ENCODE measurements around the gene NXN.

Gene NXN

DNA sequence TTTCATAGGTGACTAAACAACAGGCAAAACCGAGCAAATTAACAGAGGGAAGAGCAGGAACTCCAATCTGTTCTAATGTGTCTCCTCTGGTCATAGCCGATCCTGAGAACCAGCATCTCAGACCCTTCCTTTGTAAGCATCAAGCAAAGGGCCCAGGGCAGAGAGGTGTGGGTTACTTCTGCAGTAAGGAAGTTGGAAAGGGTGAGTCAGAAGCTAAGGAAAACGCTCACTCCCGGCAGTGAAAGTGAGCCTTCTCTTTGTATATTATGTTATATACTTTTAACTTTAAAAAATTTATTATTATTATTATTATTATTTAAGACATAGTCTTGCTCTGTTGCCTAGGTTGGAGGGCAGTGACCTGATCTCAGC lies 119.8 kb downstream of the NXN start:
- Histone ChIP-seq H2AFZ (ENCODE audit: low read depth, low read length) (no peak overlapping the region), H3K79me1 (replicated peaks; ENCODE audit: low read length, poor library complexity, severe bottlenecking) (peaks cover 55% of the 10 kb centered on the region), H2AK5ac (ENCODE audit: low read length, severe bottlenecking) (no peak overlapping the region), H3K4me2 (ENCODE audit: low read length, poor library complexity, severe bottlenecking) (no peak overlapping the region), H3K27ac (ENCODE audit: low read length, poor library complexity, severe bottlenecking) (no peak overlapping the region), H2BK5ac (ENCODE audit: low read depth, low read length, poor library complexity, severe bottlenecking) (no peak overlapping the region), H3K9ac (ENCODE audit: low read length) (peak overlapping the region; percentile 58), H3K4me3 (ENCODE audit: insufficient read depth in 1 of 2, low read depth in 1 of 2, low read length in 2 of 2) (peak overlapping the region in 1 of 2 experiments; percentile 16), H3K27me3 (ENCODE audit: control insufficient read depth in 1 of 2, insufficient read depth in 1 of 2, low read length in 2 of 2) (no peaks in the 10 kb centered on the region), H3K23ac (ENCODE audit: low read length in 2 of 2) (no peak overlapping the region), H2BK15ac (ENCODE audit: low read depth, poor library complexity, severe bottlenecking) (peak overlapping the region; percentile 55), H3K9me3 (ENCODE audit: control insufficient read depth, low read length) (no peaks in the 10 kb centered on the region), H2BK12ac (ENCODE audit: low read length in 2 of 2) (no peak overlapping the region), H4K91ac (ENCODE audit: low read length) (peak overlapping the region; percentile 12), H4K8ac (ENCODE audit: low read length) (peak overlapping the region; percentile 29), H3K4ac (ENCODE audit: low read depth in 1 of 2, low read length in 2 of 2) (no peak overlapping the region), H3K14ac (ENCODE audit: low read length in 2 of 2) (no peak overlapping the region), H3K4me1 (ENCODE audit: control insufficient read depth, insufficient read depth, low read depth, low read length) (peaks cover 9% of the 10 kb centered on the region), H3K18ac (ENCODE audit: low read depth in 1 of 2, low read length in 2 of 2) (peak overlapping the region; percentile 58 to 80), H3K36me3 (ENCODE audit: control insufficient read depth in 1 of 2, insufficient read depth in 2 of 2, low read depth in 1 of 2, low read length in 2 of 2) (peaks cover 0 to 17% of the 10 kb centered on the region in 2 experiments), H2BK120ac (ENCODE audit: low read depth, low read length) (peak overlapping the region; percentile 21)
- WGBS = 71% methylated on average over 1 of the region's 4 CpGs
- DNase-seq = peak; percentile 71

DNA sequence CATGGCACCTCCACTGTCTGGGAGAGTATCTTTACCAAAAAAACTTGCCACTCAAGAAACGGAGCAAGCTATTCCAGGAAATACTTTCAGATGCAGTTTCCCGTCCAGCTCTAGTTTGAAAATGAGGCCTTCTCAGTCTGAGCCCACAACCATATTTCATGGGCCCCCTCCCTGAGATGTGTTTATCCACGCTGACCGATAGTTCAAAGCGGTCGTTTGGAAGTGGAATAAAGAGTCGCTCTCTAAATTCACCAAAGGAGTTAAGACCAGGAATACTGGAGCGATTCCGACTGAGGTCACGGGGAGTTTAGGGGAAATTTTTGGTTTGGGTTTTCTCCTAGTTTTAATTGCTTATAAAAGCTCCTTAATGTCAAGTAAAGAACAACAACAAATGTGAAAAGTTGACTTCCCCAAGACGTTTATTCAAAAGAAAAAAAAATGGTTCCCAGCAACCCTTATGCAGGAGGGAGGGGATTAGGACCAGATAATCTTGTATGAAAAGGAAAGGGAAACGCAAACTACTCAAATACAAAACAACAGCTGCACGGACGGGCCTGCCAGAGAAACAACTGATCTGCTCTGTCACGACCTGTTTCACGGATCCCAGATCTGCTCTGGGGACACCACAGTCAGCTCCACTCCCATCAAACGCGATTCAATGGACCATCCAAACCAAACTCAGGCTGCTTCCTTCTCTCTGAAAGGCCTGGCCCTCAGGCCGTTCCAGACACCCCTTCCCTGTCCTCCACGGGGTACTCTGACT lies 120.3 kb downstream of the NXN start:
- Histone ChIP-seq H3K4me2 (ENCODE audit: low read length, poor library complexity, severe bottlenecking) (no peak overlapping the region), H3K79me1 (replicated peaks; ENCODE audit: low read length, poor library complexity, severe bottlenecking) (peaks cover 49% of the 10 kb centered on the region), H4K8ac (ENCODE audit: low read length) (peak overlapping the region; percentile 49), H3K18ac (ENCODE audit: low read depth in 1 of 2, low read length in 2 of 2) (peak overlapping the region; percentile 58 to 80), H3K4me1 (ENCODE audit: control insufficient read depth, insufficient read depth, low read depth, low read length) (peaks cover 9% of the 10 kb centered on the region), H3K36me3 (ENCODE audit: control insufficient read depth in 1 of 2, insufficient read depth in 2 of 2, low read depth in 1 of 2, low read length in 2 of 2) (peaks cover 0 to 15% of the 10 kb centered on the region in 2 experiments), H2BK15ac (ENCODE audit: low read depth, poor library complexity, severe bottlenecking) (peak overlapping the region; percentile 55), H3K14ac (ENCODE audit: low read length in 2 of 2) (peak overlapping the region in 1 of 2 experiments; percentile 39), H2AK5ac (ENCODE audit: low read length, severe bottlenecking) (no peak overlapping the region), H3K9me3 (ENCODE audit: control insufficient read depth, low read length) (no peaks in the 10 kb centered on the region), H2BK12ac (ENCODE audit: low read length in 2 of 2) (peak overlapping the region in 1 of 2 experiments; percentile 78), H3K4ac (ENCODE audit: low read depth in 1 of 2, low read length in 2 of 2) (no peak overlapping the region), H3K27me3 (ENCODE audit: control insufficient read depth in 1 of 2, insufficient read depth in 1 of 2, low read length in 2 of 2) (no peaks in the 10 kb centered on the region), H3K9ac (ENCODE audit: low read length) (peak overlapping the region; percentile 58), H2AFZ (ENCODE audit: low read depth, low read length) (no peak overlapping the region), H3K4me3 (ENCODE audit: insufficient read depth in 1 of 2, low read depth in 1 of 2, low read length in 2 of 2) (peak overlapping the region in 1 of 2 experiments; percentile 16), H3K27ac (ENCODE audit: low read length, poor library complexity, severe bottlenecking) (no peak overlapping the region), H2BK5ac (ENCODE audit: low read depth, low read length, poor library complexity, severe bottlenecking) (no peak overlapping the region), H4K91ac (ENCODE audit: low read length) (peak overlapping the region; percentile 12), H2BK120ac (ENCODE audit: low read depth, low read length) (peak overlapping the region; percentile 21), H3K23ac (ENCODE audit: low read length in 2 of 2) (no peak overlapping the region)
- WGBS = 67% methylated on average over 19 of the region's 20 CpGs
- DNase-seq = peak; percentile 52

DNA sequence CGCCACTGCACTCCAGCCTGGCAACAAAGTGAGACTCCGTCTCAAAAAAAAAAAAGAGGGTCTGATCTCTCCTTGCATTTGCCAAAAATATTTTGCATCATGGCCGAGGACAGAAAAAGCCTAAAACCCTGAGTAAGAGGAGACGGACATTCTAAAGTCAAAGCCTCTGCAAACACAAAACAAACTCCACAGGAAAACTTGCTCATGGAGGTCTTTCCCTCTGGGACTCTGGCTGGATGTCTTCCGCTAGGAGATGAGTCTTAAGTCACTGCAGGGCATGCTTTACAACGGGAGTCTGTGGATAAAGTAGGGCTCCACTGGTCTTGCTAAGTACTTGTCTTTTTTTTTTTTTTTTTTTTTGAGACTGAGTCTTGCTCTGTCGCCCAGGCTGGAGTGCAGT lies 123.4 kb downstream of the NXN start:
- Histone ChIP-seq H2BK5ac (ENCODE audit: low read depth, low read length, poor library complexity, severe bottlenecking) (no peak overlapping the region), H3K27ac (ENCODE audit: low read length, poor library complexity, severe bottlenecking) (no peak overlapping the region), H2AFZ (ENCODE audit: low read depth, low read length) (no peak overlapping the region), H3K4me2 (ENCODE audit: low read length, poor library complexity, severe bottlenecking) (no peak overlapping the region), H3K18ac (ENCODE audit: low read depth in 1 of 2, low read length in 2 of 2) (no peak overlapping the region), H3K27me3 (ENCODE audit: control insufficient read depth in 1 of 2, insufficient read depth in 1 of 2, low read length in 2 of 2) (no peaks in the 10 kb centered on the region), H3K79me1 (replicated peaks; ENCODE audit: low read length, poor library complexity, severe bottlenecking) (peaks cover 52% of the 10 kb centered on the region), H3K23ac (ENCODE audit: low read length in 2 of 2) (no peak overlapping the region), H3K14ac (ENCODE audit: low read length in 2 of 2) (no peak overlapping the region), H2AK5ac (ENCODE audit: low read length, severe bottlenecking) (no peak overlapping the region), H3K9ac (ENCODE audit: low read length) (no peak overlapping the region), H4K91ac (ENCODE audit: low read length) (no peak overlapping the region), H2BK12ac (ENCODE audit: low read length in 2 of 2) (no peak overlapping the region), H3K4me3 (ENCODE audit: insufficient read depth in 1 of 2, low read depth in 1 of 2, low read length in 2 of 2) (no peak overlapping the region), H2BK120ac (ENCODE audit: low read depth, low read length) (no peak overlapping the region), H3K36me3 (ENCODE audit: control insufficient read depth in 1 of 2, insufficient read depth in 2 of 2, low read depth in 1 of 2, low read length in 2 of 2) (no peaks in the 10 kb centered on the region), H2BK15ac (ENCODE audit: low read depth, poor library complexity, severe bottlenecking) (no peak overlapping the region), H3K9me3 (ENCODE audit: control insufficient read depth, low read length) (no peaks in the 10 kb centered on the region), H3K4me1 (ENCODE audit: control insufficient read depth, insufficient read depth, low read depth, low read length) (peaks cover 7% of the 10 kb centered on the region), H4K8ac (ENCODE audit: low read length) (no peak overlapping the region), H3K4ac (ENCODE audit: low read depth in 1 of 2, low read length in 2 of 2) (no peak overlapping the region)
- DNase-seq = no peak
- 97% methylated on average over 6 of the region's 7 CpGs for WGBS

GRCh38 chr17:855569-855968 lies 124.0 kb downstream of the NXN start:
- Histone ChIP-seq H3K4ac (ENCODE audit: low read depth in 1 of 2, low read length in 2 of 2) (no peak overlapping the region), H2AFZ (ENCODE audit: low read depth, low read length) (no peak overlapping the region), H3K9ac (ENCODE audit: low read length) (no peak overlapping the region), H3K36me3 (ENCODE audit: control insufficient read depth in 1 of 2, insufficient read depth in 2 of 2, low read depth in 1 of 2, low read length in 2 of 2) (peaks cover 0 to 2% of the 10 kb centered on the region in 2 experiments), H2BK15ac (ENCODE audit: low read depth, poor library complexity, severe bottlenecking) (no peak overlapping the region), H2AK5ac (ENCODE audit: low read length, severe bottlenecking) (no peak overlapping the region), H2BK5ac (ENCODE audit: low read depth, low read length, poor library complexity, severe bottlenecking) (no peak overlapping the region), H4K91ac (ENCODE audit: low read length) (no peak overlapping the region), H3K79me1 (replicated peaks; ENCODE audit: low read length, poor library complexity, severe bottlenecking) (peaks cover 56% of the 10 kb centered on the region), H3K27ac (ENCODE audit: low read length, poor library complexity, severe bottlenecking) (no peak overlapping the region), H2BK120ac (ENCODE audit: low read depth, low read length) (no peak overlapping the region), H3K4me3 (ENCODE audit: insufficient read depth in 1 of 2, low read depth in 1 of 2, low read length in 2 of 2) (no peak overlapping the region), H3K18ac (ENCODE audit: low read depth in 1 of 2, low read length in 2 of 2) (no peak overlapping the region), H3K14ac (ENCODE audit: low read length in 2 of 2) (no peak overlapping the region), H3K23ac (ENCODE audit: low read length in 2 of 2) (no peak overlapping the region), H3K9me3 (ENCODE audit: control insufficient read depth, low read length) (no peaks in the 10 kb centered on the region), H4K8ac (ENCODE audit: low read length) (no peak overlapping the region), H3K4me2 (ENCODE audit: low read length, poor library complexity, severe bottlenecking) (no peak overlapping the region), H3K27me3 (ENCODE audit: control insufficient read depth in 1 of 2, insufficient read depth in 1 of 2, low read length in 2 of 2) (no peaks in the 10 kb centered on the region), H2BK12ac (ENCODE audit: low read length in 2 of 2) (no peak overlapping the region), H3K4me1 (ENCODE audit: control insufficient read depth, insufficient read depth, low read depth, low read length) (peaks cover 7% of the 10 kb centered on the region)
- no peak for DNase-seq
- WGBS = 93% methylated on average over 5 of the region's 5 CpGs
